Muscle of back (tissue), 11 donors: Measurements from ENCODE around the gene MDH2. TPM values are rescaled to one million over a fixed set of nuclear protein-coding genes. Genes with fewer than 3 reads are reported as not detected.
"Not testable (repeated sequence)": the region's sequence is repeated elsewhere in the genome, so short reads cannot be mapped to it uniquely, and the experiment has no call there.

Source experiments
- DNase-seq, 3 donors: peaks; one replicate each; pipeline versions ENCODE4 v3.0.0 to v3.0.0-alpha.2; 2013
- polyA plus RNA-seq, 10 donors: library from polyadenylated mRNA; unstranded; fragments of 120-200 nt; gene quantifications; one replicate each; pipeline ENCODE4 v1.2.1, GENCODE V29; 2013; ENCODE audit not compliant: insufficient read length in 10 of 10

Gene MDH2
- polyA plus RNA-seq, 10 donors, result 169 to 224 (median 208) TPM

DNA sequence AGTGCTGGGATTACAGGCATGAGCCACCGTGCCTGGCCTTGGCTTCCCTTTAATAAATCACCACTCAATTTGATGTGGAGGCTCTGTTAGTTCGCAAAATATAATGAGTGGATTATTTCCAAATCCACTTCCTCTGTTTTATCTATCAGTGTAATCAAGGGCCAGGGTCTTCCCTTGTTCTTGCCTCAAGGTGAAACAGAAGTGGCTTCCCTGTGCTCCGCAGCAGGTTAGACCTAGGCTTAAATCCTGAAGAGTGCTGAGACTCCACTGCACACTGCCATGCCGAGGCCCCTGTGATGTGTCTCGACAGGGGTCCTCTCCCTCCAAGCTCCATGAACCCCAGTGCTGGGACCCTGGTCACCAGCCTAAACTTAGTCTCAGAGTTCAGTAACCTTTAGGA is 59.0 kb downstream of the MDH2 start:
- no peak for DNase-seq

DNA sequence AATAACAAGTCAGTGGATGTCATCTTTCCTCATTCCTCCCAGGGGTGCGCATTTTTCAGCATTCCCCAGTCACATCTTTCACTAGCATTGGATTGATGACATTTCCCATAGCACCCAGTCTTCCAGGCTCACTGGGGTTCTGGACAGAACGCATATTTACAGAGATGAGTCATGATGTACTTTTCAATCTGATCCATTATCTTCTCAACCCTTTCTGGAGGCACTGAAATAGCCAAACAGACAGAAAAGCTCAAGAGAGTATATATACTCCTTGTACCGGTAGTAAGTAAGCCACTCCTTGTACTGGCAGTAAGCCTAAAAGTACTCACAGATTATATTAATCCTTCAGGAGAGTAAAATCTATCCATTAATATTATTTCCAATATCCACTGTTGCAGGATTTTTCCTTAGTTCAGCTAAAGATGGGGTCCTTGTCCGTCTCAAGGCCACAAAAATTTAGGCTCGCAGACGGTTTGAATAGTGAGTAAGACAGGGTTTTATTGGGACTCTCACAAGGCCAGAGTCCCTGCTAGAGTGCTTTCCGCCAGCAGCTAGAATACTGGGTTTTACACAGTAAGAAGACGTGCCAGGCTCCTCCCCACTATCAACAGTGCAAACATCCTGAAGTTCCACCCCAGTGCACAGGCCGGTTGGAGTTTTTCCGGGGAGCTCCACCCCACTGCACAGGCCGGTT is 60.8 kb downstream of the MDH2 start:
- peak in 2 of 3 donors; percentile 14 to 34 for DNase-seq

DNA sequence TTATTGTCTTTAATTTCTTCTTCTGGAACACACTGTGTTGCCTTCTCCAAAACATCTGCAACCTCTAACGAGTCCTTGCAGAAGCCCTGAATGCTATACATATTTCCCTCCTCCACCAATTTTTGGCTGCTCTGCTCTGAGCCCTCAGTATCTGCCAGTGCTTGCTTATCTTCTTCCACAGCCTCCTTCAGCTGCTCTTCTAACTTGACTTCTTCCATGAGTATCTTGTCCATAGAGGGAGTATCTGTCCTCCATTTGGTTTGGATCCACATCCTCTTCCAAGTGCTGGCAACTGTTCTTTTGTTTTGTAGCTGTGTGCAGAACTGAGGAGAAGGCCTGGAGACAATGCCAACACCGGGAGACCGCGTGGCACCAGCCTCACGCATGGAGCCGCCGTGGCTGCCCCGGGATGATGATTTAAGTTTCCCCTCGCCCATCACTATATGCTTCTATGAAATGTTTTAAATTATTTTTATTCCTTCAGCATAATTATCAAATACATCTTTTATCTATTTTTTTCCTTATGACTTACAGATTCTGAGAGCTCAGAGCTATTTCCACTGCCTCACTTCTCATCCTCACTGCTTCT is 65.2 kb downstream of the MDH2 start:
- not testable (repeated sequence) for DNase-seq

DNA sequence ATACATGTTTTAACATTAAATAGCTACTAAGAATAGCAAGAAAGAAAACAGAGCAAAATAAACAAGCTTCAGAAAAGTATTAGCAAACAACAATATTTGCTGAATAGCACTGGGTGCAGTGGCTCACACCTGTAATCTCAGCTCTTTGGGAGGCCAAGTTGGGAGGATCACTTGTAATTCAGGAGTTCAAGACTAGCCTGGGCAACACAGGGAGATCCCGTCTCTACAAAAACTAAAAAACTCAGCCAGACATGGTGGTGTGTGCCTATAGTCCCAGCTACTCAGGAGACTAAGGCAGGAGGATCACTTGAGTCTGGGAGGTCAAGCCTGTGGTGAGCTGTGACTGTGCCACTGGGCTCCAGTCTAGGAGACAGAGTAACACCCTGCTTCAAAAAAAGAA is 66.8 kb downstream of the MDH2 start:
- DNase-seq, result not testable (repeated sequence)

Other genes starting within 250 kb of the MDH2 start
- 1 to 10 TPM in 1 of 10 donors, under 1 TPM in 3, not detected in 6; 0.35 to 1.0 (median 0.67) TPM for gene CCL24, start 234.3 kb upstream of the MDH2 start, polyA plus RNA-seq
- gene RHBDD2, start 169.1 kb upstream of the MDH2 start, polyA plus RNA-seq, result 10 to 100 TPM; 15.2 to 29.3 (median 20.8) TPM
- 10 to 100 TPM; 27.6 to 46.0 (median 31.5) TPM for gene POR, start 133.0 kb upstream of the MDH2 start, polyA plus RNA-seq
- gene TMEM120A, start 53.5 kb upstream of the MDH2 start, polyA plus RNA-seq, result 10 to 100 TPM; 34.2 to 54.9 (median 41.2) TPM
- 10 to 100 TPM; 14.5 to 25.9 (median 19.0) TPM for gene STYXL1, start 106 bp upstream of the MDH2 start, polyA plus RNA-seq
- gene SRRM3, start 153.8 kb downstream of the MDH2 start, polyA plus RNA-seq, result under 1 TPM; 0.35 to 0.71 (median 0.48) TPM